DMS53 treated with DMSO at 0.1 percent for 48 hours (cell line): ENCODE results near the gene L3MBTL3.
"Not testable (repeated sequence)": the region's sequence is repeated elsewhere in the genome, so short reads cannot be mapped to it uniquely, and the experiment has no call there.

Experiments
- DNase-seq: peaks from one replicate; lab custom pipeline; 2025; ENCODE audit not compliant: unreplicated experiment; lab: John Stamatoyannopoulos, UW

The L3MBTL3 gene

DNA sequence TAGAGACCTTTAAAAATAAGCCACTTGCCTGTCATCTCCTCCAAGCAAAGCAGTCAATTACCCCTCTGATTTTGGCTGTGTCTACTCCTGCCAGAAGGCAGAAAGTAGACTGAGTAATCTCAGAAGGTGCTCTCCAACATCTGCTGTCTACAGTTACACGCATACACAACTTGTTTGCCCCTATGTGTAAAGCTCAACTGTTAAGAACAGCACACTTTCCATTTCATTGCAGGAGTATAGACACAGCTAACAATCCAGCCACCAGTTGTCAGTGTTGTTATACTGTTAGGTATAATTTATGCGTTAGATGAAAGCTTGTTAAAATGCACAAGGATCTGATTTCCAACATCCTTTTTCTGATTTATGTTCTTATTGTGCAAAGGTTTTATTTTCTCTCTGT lies 116.2 kb downstream of the L3MBTL3 start:
- no peak for DNase-seq

DNA sequence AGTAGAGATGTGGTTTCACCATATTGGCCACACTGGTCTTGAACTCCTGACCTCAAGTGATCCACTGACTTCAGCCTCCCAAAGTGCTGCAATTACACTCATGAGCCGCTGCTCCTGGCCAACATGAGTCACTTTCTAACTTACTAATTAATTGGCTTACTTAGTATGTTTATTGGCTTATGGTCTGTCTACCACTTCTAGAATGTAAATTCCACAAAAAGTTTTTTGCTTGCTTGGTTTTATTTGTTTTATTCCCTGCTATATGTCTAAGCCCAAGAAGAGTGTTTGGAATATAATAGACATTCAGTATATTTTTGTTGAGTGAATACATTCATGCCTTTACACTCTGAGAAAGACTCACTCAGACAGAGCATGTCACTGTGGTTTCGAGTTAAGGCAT lies 118.4 kb downstream of the L3MBTL3 start:
- DNase-seq: no peak

DNA sequence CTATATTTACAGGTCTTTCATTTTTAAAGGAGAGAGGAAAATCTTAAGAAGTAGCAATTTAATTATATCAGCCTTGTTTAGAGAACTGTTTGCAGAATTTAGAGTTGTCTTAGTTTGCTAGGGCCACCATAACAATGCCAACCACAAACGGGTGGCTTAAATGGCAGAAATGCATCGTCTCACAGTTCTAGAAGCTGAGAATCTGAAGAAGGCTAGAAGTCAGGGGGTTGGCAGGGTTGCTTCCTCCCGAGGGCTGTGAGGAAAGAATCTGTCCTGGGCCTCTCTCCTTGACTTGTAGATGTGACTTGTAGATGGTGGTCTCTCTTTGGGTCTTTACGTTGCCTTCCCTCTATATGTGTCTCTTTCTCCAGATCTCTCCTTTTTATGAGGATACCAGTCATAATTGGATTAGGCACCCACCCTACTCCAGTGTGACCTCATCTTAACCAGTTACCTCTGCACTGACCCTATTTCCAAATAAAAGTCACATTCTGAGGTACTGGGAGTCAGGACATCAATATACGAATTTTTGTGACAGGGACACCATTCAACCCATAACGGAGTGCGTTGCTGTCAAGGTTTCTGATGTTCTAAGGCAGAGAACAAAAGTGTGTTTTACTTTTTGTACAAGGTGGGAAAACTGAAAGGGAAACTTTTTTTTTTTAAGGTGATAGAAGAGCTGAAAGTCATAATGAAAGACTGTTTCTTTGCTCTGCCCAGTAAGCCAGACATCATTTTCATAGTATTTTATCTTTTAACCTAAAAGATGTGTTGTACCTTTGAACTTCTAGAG lies 119.9 kb downstream of the L3MBTL3 start:
- DNase-seq: no peak

DNA sequence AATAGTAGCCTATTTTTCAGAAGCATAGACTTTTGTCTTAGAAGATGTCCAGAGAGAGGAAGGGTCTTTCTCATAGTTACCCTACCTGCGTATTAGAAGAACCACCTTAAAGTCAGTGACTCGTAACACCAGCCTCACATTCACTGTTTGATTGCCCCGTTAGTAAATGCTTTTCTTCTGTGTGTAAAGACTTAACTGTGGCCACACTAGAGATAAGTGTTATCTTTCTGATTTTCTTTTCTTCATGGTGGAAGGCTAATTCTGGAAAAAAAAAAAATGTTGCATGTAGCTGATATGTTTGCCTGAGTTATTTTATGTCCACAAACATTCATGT lies 120.5 kb downstream of the L3MBTL3 start:
- DNase-seq: no peak

DNA sequence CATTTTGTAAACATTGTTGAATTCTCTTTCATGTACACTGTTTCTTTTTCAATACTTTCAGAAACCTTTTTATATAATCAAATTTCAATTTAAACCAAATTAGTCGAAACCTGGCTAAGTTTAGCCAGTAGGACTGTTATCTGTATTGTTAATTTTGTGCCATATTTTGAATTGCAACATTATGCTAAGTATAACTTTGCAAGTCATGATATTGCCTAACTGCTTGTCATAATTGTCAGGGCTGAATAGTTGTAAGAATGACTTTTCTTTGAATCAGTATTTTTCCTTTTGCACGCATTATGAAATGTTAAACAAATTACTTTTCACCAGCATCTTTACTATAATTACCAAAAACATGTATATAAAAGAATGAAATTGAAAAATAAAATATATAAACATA lies 121.7 kb downstream of the L3MBTL3 start:
- no peak for DNase-seq

DNA sequence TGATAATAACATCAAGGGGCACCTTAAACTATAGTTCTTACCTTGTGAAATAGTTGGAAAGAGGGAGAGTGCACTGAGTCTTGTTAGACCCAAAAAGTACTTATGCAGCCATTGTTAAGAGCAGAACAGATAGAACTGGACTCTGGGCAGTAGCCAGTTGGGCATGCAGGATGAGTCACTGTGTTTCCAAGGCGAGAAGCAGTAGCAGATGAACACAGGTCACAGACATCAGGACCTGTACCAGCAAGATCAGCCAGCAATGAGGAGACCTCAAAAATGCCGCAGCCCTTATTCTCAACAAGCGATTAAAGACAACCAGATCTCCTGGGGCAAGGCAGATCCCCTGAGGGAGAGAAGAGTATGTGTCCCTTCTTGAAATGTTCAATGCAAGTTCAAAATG lies 125.3 kb downstream of the L3MBTL3 start:
- DNase-seq: no peak

DNA sequence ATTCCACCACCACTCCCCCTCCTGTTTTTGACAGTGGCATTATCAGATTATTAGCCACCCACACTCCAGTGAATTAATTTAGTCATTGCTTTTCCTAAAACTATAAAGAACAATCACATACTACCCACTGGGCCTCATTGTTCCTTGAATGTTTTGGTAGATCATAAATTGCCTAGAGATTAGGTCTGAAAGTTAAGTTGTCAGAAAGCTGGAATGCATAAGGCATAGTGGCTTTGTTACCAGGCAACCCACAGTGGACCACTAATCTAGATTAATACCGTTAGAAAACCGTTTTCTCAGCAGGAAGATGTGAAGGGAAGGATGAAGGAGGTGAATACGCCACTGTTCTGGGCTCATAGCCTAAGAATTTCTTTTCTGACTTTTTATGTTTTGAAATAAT lies 128.7 kb downstream of the L3MBTL3 start:
- no peak for DNase-seq

DNA sequence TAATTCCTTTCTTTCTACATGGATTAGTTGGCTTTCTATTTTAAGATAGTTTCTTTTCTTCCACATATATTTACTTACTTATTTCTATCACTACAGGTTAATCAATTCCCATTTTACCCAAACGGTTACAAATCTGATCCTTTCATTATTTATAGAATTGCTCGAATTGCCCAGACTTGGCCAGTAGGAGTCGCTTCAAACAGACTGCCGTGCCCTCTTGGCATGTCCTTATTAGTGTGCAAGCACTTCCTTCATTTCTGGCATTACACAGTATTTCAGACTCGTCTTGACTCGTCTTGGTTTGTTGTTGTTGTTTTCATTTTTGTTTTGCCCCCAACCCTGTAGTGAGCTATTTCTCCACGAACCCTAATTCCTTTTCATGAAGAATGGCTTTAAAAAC lies 129.8 kb downstream of the L3MBTL3 start:
- no peak for DNase-seq

DNA sequence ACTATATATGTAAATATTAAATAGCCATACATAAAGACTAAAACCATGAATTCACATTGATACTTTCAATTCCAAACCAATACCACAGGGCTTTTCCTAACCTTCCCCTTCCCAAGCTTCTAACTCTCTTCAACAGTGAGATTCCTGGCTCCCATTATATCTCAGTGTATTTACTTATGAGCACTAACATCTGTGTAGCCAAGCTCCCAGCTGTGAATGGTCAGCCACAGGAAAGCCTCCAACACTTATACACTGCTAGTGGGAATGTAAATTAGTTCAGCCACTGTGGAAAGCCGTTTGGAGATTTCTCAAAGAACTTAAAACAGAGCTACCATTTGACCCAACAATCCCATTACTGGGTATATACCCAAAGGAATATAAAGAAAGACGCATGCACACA lies 130.6 kb downstream of the L3MBTL3 start:
- not testable (repeated sequence) for DNase-seq

DNA sequence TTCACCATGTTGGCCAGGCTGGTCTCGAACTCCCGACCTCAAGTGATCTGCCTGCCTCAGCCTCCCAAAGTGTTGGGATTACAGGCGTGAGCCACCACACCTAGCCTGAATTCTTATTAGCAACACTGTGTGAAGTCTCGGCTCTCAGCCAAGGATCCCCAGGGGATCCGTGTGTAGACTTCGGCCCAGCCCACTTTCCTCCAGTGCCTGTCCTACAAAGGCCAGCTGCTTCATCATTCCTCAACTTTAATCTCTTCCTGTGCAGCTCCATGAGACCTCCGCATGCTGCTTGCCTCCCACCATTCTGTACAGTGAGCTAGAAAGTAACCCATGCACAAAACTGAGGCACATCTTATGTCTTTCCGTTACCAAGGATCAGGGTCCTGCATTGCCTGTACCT lies 132.5 kb downstream of the L3MBTL3 start:
- DNase-seq: no peak

DNA sequence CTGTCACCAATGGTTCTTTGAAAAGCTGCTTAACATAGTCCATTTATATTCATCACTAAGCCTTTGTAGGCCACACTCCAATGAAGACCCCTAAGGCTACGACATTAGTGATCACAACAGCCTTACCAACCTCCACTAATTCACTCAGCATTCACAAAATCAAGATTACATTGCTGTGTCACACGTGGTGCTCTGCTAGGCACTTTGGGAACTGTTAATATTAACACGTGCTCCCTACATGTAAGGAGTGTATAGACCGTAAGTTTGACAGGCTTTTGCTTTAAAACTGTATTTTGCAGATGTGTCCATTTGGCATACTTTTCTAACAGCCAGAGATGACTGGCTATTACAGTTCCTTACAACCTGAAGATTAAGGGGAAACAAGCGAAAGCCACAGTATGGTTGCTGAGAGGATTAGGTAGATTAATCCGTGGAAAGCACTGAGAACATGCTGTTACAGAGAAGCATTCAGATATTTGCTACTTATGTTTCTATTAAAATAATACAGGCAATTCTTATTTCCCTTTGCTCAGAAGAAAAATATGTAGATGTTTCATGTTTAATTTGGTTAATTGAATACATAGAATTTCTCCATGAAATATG lies 134.6 kb downstream of the L3MBTL3 start:
- no peak for DNase-seq

DNA sequence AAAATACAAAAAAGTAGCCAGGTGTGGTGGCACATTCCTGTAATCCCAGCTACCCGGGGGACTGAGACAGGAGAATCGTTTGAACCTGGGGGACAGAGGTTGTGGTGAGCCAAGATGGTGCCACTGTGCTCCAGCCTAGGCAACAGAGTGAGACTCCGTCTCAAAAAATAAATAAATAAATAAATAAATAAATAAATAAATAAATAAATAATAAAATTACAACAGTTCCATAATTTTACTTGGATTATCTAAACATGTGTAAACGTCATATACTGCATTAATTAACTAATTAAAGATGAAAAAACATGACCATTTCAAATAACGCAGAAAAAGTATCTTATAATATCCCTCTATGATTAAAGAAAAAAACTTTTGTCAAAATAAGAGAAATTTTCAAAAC lies 138.5 kb downstream of the L3MBTL3 start:
- DNase-seq: no peak

DNA sequence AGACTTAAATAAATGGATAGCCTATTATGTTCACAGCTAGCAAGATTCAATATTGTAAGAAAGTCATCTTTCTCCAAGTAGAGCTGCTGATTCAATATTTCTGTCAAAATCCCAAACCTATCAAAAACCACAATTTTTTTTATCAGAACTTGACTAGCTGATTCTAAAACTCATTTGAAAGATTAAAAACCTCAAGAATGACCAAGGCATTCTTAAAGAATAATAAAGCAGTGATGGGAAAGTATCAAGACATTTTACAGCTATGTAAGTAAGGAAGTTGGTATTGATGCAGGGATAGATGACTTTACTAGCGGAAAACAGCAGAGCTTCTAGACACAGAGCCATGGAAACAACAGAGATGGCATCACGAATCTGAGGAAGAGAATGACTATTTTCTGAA lies 139.7 kb downstream of the L3MBTL3 start:
- DNase-seq: no peak

DNA sequence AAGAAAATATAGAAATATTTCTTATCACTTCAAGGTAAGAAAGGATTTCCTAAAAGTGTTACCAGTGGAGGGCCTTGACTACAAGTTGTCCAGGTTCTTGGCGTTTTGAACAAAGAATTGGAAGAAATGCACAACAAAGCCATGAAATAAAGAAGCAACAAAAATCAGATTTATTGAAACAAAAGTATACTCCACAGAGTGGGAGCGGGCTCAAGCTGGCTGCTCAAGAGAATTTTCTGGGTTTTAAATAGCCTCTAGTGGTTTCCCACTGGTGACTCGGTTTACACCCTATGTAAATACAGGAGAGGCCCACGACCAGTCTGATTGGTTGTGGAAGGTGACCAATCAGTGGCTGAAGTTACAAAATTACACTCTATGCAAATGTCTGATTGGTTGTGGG lies 140.2 kb downstream of the L3MBTL3 start:
- no peak for DNase-seq

DNA sequence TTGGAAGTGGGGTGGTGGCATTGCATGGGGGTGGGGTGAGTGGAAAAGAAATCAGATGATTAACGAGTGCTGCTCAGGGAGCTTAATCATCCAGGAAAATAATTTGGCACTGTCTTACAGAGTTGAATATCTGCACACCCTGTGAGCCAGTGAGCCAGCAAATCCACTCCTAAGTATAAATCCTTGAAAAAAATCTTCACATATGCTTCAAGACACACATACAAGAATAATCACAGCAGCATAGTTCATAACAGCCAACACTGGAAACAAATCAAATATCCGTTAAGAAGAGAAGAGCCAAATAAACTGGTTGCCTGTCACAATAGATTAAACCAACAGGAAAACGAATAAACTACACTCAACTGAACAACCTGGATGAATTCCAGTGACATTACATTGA lies 141.6 kb downstream of the L3MBTL3 start:
- no peak for DNase-seq

DNA sequence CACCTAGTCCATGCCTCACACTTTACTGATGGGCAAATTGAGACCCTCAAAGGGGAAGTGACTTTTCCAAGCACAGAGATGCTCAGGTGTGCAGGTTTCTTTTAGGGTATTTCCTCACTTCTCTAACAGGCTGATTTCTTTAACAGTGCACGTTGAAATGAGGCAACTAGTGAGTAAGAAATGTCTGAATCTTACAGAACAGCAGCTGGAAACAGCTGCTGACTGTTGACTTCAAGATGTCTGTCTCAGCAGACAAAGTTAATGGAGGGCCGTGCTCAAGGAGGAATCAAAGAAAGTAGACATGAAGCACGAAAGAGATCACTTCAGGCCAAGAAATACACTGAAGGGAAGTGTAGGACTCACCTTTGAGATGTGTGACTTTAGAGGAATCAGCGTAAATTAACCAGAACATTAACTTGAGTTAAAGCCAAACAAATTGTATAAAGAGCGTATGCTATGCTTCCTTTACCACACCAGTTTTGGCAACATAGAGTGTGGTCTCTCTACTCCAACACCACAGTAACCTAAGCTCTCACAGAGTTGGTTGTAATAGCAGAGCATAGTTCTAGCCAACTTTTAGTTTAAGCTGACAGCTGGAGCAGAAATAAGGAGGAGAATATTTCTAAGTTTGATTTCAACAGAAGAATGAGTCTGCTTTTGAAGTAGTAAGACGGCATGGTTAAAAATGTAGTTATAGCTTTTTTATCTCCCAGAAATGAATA lies 143.5 kb downstream of the L3MBTL3 start:
- DNase-seq: no peak

DNA sequence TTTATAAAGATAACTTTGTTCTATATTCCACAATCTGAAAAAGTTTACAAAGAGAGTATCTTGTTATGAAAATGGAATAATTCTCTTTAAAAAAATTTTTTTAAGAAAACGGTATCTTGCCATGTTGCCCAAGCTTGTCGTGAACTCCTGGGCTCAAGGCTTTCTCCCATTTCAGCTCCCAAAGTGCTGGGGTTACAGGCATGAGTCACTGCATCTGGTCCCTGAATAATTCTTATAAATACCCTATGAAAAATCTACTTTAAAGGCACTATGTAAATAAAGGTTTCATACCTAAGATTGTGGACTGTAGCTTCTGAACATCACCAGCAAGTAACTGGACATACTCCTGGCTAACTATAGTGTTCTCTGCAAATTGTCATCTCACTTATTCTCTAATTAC lies 144.0 kb downstream of the L3MBTL3 start:
- DNase-seq: no peak

DNA sequence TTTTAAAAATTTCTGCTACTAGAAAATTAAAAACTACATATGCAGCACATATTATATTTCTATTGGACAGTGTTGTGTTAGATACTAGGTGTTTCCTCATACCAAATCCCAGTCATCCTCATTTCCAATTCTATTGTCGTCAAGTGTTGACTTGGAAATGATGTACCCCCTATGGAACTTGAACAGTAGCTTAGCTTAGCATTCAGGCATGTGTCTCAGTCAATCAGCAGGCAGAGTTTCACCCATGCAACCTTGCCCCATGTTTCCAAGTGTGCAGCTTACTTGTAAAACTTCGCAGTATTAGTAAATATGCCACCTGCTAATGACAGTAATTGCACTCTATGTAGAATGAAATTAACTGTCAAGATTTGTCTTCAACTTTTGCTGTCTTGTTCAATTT lies 144.9 kb downstream of the L3MBTL3 start:
- no peak for DNase-seq

DNA sequence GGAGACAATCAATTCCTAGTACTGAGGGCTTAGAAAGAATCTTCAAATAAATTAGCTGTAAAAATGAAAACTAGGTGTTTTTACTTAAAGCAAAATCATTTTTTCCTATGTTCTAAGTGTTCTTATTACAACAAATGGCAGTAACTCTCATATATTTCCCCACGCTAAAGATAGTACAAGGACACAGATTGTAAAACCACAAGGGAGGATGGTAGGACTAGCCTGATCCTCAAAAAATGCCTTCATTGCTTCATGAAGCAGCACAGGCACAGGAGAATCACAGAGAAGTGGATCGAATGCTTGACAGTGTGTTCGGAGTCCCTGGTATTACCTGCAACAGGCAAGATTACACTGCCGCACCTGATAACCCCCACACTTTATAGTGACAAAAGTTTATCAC lies 145.9 kb downstream of the L3MBTL3 start:
- DNase-seq: no peak

DNA sequence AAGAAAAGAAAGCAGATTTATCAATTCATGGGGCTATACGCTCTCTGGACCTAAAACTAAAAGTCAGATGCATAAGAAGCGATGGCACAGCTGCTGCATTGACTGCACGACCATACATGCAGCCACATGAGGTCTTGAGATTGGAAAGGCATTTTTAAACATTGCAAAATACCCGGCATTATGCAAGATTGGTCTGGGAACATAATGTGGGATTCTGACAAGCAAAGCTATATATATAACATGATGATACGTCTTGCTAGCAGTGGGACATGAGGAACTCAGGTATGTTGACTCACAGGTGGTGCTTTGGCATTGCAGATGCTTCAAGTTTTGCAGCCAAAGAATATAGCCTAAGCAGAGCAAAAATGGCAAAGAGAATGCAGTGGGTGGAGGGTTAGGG lies 149.3 kb downstream of the L3MBTL3 start:
- no peak for DNase-seq

DNA sequence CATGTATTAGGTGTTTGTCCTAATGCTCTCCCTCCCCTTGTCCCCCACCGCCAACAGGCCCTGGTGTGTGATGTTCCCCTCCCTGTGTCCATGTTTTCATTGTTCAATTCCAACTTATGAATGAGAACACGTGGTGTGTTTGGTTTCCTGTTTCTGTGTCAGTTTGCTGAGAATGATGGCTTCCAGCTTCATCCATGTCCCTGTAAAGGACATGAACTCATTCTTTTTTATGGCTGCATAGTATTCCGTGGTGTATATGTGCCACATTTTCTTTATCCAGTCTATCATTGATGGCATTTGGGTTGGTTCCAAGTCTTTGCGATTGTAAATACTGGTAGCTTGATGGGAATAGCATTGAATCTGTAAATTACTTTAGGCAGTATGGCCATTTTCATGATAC lies 151.8 kb downstream of the L3MBTL3 start:
- DNase-seq: not testable (repeated sequence)

DNA sequence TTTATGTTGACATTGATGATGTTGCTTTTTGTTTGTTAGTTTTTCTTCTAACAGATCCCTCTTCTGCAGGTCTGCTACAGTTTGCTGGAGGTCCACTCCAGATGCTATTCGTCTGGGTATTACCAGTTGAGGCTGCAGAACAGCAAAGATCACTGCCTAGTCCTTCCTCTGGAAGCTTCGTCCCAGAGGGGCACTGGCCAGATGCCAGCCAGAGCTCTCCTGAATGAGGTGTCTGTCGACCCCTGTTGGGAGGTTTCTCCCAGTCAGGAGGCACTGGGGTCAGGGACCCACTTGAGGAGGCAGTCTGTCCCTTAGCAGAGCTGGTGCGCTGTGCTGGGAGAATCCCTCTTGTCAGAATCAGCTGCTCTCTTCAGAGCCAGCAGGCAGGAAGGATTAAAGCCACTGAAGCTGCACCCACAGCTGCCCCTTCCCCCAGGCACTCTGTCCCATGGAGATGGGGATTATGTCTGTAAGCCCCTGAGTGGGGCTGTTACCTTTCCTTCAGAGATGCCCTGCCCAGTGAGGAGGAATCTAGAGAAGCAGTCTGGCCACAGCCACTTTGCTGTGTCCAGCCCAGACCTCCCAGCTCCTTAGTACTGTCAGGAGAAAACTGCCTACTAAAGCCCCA lies 155.1 kb downstream of the L3MBTL3 start:
- DNase-seq: not testable (repeated sequence)
